Lower leg skin (tissue), 3 donors: ENCODE results near the gene MTMR12.

Experiments used
- CTCF ChIP-seq, 3 donors: fragments of 450-650 bp; IDR thresholded peaks; one replicate each; pipeline ENCODE4 v1.5.1; 2016; ENCODE audit warnings: antibody characterized with exemption in 3 of 3, mild to moderate bottlenecking in 3 of 3, moderate library complexity in 2 of 3
- POLR2A ChIP-seq, 2 donors: fragments of 450-650 bp; IDR thresholded peaks; one replicate each; pipeline ENCODE4 v1.6.1; 2016 to 2017; ENCODE audit warnings: antibody characterized with exemption in 2 of 2, mild to moderate bottlenecking in 1 of 2, moderate library complexity in 1 of 2

GRCh38 chr5:32232441-32233219 lies 80.1 kb downstream of the MTMR12 start:
- TF ChIP-seq CTCF (IDR thresholded peaks at IDR 0.05) (no peak), POLR2A (IDR thresholded peaks at IDR 0.05) (no peak)
